GM12891 (cell line): Measurements from ENCODE around the gene PORCN.

Experiments used
- POLR2A ChIP-seq: IDR thresholded peaks from 2 replicates; pipeline ENCODE4 v1.6.1; 2011; ENCODE audit warnings: low read depth, low read length, control low read depth
- POLR2AphosphoS5 ChIP-seq: IDR thresholded peaks from 2 replicates; pipeline ENCODE4 v1.6.1; 2011; ENCODE audit warnings: low read depth, low read length, control low read depth

GRCh38 chrX:48498374-48498809 lies 10.4 kb upstream of the PORCN start:
- TF ChIP-seq POLR2AphosphoS5 = no peak
- no peak for TF ChIP-seq POLR2A
